DOHH2 (cell line): ENCODE measurements around the gene MYEOV.

Experiments used
- H3F3A ChIP-seq: fragments of 200-600 bp; sonication (generic), shearing (Covaris generic); 2 replicates; pipeline ENCODE4 v1.6.0; 2016; ENCODE audit warnings: antibody characterized with exemption, mild to moderate bottlenecking; ENCODE audit not compliant: control insufficient read depth, insufficient read depth
- H3K27ac ChIP-seq: fragments of 200-600 bp; sonication (generic); 2 replicates; pipeline ENCODE4 v1.5.1; 2014; ENCODE audit warnings: low read depth, mild to moderate bottlenecking, low read length, moderate library complexity
- H3K27me3 ChIP-seq: fragments of 200-600 bp; sonication (generic); 2 replicates; pipeline ENCODE4 v1.6.1; 2014; ENCODE audit warnings: mild to moderate bottlenecking, low read length, mixed read lengths; ENCODE audit not compliant: control insufficient read depth
- H3K36me3 ChIP-seq: fragments of 200-600 bp; sonication (generic); 2 replicates; pipeline ENCODE4 v1.6.1; 2014; ENCODE audit warnings: mild to moderate bottlenecking, low read length, moderate library complexity, mixed read lengths; ENCODE audit not compliant: control insufficient read depth
- H3K4me1 ChIP-seq: fragments of 200-600 bp; sonication (generic); 2 replicates; pipeline ENCODE4 v1.6.1; 2014; ENCODE audit warnings: mild to moderate bottlenecking, low read length, mixed read lengths; ENCODE audit not compliant: control insufficient read depth
- H3K4me2 ChIP-seq: fragments of 200-600 bp; sonication (generic); 2 replicates; pipeline ENCODE4 v1.6.0; 2014; ENCODE audit warnings: mild to moderate bottlenecking, low read length, moderate library complexity
- H3K4me3 ChIP-seq: fragments of 200-600 bp; sonication (generic); 2 replicates; pipeline ENCODE4 v1.5.1; 2014; ENCODE audit warnings: mild to moderate bottlenecking, low read length, mixed read lengths
- H3K79me2 ChIP-seq: fragments of 200-600 bp; sonication (generic); 2 replicates; pipeline ENCODE4 v1.6.1; 2014; ENCODE audit warnings: mild to moderate bottlenecking, low read length, mixed read lengths; ENCODE audit not compliant: control insufficient read depth
- H3K9me2 ChIP-seq: fragments of 200-600 bp; sonication (generic); replicated peaks from 2 replicates; pipeline ENCODE4 v1.6.1; 2014; ENCODE audit warnings: mild to moderate bottlenecking, low read length, mixed read lengths; ENCODE audit not compliant: control insufficient read depth
- H3K9me3 ChIP-seq: fragments of 200-600 bp; sonication (generic); 2 replicates; pipeline ENCODE4 v1.6.1; 2014; ENCODE audit warnings: antibody characterized with exemption, low read length, mixed read lengths; ENCODE audit not compliant: control insufficient read depth, insufficient read depth
- H4K20me1 ChIP-seq: fragments of 200-600 bp; sonication (generic); 2 replicates; pipeline ENCODE4 v1.6.0; 2014; ENCODE audit warnings: low read depth, mild to moderate bottlenecking, antibody characterized with exemption, low read length, moderate library complexity; ENCODE audit not compliant: control insufficient read depth, insufficient read depth
- EZH2phosphoT487 ChIP-seq: fragments of 200-600 bp; sonication (generic); IDR thresholded peaks from 2 replicates; pipeline ENCODE4 v1.6.1; 2017; ENCODE audit warnings: borderline replicate concordance, mild to moderate bottlenecking, antibody characterized with exemption, low read length, moderate library complexity, mixed read lengths
- TF ChIP-seq, protein P1 (sequence below): fragments of 200-600 bp; sonication (generic); IDR thresholded peaks from one replicate; pipeline ENCODE4 v1.5.1; 2014; ENCODE audit warnings: antibody characterized with exemption, mild to moderate bottlenecking, low read depth, low read length; ENCODE audit not compliant: poor library complexity, severe bottlenecking

MYEOV gene

DNA sequence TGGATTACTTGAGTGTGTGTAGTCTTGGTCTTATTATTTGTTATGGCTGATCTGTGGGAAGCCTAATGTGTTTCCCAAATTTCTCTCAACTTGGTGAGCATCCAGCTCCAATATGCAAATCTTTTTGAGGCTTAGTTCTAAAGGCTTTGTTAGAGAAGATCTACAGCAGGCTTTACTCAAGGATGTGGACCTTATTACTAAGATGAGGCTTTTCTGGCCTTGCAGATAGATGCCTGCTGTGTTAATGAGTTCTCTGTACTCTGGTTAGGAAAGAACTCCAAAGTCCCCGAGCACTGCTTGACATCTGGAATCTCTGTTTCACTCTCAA is 24.1 kb downstream of the MYEOV start:
- Histone ChIP-seq H3K9me3 (peaks cover 7% of the 10 kb centered on the region; the same call in 1 of the 2 replicates), H3K4me2 (no peak overlapping the region), H3K27me3 (peaks cover 9% of the 10 kb centered on the region), H3K4me1 (no peaks in the 10 kb centered on the region), H3K9me2 (no peaks in the 10 kb centered on the region), H3F3A (no peaks in the 10 kb centered on the region), H3K4me3 (no peak overlapping the region), H3K27ac (no peak overlapping the region), H3K79me2 (no peaks in the 10 kb centered on the region), H3K36me3 (no peaks in the 10 kb centered on the region), H4K20me1 (no peaks in the 10 kb centered on the region)
- TF ChIP-seq, protein P1, sequence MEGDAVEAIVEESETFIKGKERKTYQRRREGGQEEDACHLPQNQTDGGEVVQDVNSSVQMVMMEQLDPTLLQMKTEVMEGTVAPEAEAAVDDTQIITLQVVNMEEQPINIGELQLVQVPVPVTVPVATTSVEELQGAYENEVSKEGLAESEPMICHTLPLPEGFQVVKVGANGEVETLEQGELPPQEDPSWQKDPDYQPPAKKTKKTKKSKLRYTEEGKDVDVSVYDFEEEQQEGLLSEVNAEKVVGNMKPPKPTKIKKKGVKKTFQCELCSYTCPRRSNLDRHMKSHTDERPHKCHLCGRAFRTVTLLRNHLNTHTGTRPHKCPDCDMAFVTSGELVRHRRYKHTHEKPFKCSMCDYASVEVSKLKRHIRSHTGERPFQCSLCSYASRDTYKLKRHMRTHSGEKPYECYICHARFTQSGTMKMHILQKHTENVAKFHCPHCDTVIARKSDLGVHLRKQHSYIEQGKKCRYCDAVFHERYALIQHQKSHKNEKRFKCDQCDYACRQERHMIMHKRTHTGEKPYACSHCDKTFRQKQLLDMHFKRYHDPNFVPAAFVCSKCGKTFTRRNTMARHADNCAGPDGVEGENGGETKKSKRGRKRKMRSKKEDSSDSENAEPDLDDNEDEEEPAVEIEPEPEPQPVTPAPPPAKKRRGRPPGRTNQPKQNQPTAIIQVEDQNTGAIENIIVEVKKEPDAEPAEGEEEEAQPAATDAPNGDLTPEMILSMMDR = no peak

DNA sequence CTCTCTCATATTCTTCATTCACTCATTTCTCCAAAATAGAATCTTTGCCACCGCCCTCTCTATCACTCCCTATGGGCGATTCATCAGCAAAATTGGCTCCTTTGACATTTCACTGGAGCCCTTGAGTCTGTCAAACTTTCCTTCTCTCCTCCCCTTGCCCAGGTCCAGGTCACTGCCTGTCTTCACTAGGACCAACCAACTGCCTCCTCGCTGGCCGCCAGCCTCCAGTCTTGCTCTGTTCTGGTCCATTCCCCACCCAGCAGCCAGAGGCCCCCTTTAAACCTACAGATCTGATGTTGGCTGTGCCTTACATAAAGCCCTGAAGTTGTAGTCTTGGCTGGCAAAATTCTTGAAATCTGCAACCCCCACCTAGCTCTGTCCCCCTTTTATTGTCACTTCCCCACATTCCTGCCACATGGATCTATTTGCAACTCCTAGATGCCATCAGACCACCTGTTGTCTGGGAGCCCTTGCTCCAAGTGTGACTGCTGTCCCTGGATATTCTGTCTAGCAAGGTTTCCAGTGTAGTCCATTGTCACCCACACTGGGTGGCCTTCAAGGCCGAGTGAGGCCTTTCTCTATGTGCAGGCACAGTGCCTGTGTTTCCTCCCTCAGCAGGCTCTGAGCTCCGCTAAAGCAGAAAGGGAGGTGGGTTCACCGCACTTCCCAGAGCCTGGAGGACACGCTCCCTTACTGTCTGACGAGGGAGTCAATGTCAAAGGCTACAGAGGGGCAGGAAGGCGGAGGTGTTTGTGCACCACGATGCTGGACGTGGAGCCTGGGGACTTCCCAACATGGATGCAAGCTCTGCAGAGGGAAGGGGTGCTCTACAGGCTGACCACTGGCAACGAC is 25.5 kb downstream of the MYEOV start:
- Histone ChIP-seq H3K9me2 (no peaks in the 10 kb centered on the region), H3K9me3 (peaks cover 10% of the 10 kb centered on the region; the same call in 1 of the 2 replicates), H3K79me2 (no peaks in the 10 kb centered on the region), H3F3A (no peaks in the 10 kb centered on the region), H3K4me2 (no peak overlapping the region), H4K20me1 (no peaks in the 10 kb centered on the region), H3K4me1 (no peaks in the 10 kb centered on the region), H3K36me3 (no peaks in the 10 kb centered on the region), H3K27ac (no peak overlapping the region), H3K27me3 (peaks cover 9% of the 10 kb centered on the region), H3K4me3 (no peak overlapping the region)
- TF ChIP-seq, protein P1 = no peak
- no peak for TF ChIP-seq EZH2phosphoT487

DNA sequence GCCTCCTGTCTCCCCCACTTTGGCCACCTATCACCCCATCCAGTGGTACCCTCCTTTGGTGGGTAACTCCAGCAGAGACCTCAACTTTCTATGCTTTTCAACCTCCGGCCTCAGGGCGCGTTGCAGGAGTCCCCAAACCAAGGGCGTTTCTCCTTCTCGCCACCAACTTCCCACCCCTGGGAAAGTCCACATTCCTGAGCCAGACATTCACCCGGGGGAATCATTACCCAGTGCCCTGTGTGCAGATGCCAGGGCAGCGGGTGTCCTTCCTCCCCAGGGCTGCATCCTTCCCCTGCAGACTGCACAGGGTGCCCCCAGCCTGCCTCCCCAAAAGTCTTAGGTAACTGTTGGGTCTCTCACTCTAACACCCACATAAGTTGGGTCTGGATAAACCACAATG is 26.4 kb downstream of the MYEOV start:
- H3F3A ChIP-seq = no peaks in the 10 kb centered on the region
- no peaks in the 10 kb centered on the region for H3K4me1 ChIP-seq
- no peak overlapping the region for H3K4me2 ChIP-seq

More for the DNA sequence above, 26.4 kb downstream of the MYEOV start:
- Histone ChIP-seq H3K27ac (no peak overlapping the region), H3K27me3 (peaks cover 6% of the 10 kb centered on the region), H3K79me2 (no peaks in the 10 kb centered on the region), H3K4me3 (no peak overlapping the region), H3K36me3 (no peaks in the 10 kb centered on the region), H3K9me2 (no peaks in the 10 kb centered on the region), H4K20me1 (no peaks in the 10 kb centered on the region), H3K9me3 (peaks cover 10% of the 10 kb centered on the region; the same call in 1 of the 2 replicates)
- no peak for TF ChIP-seq EZH2phosphoT487
- TF ChIP-seq, protein P1 = no peak
